KMS-11 (cell line): ENCODE measurements around the gene ZP1.

Source experiments
- H2AFZ ChIP-seq: fragments of 200-600 bp; sonication (generic); 2 replicates; pipeline ENCODE4 v1.6.1; 2016; ENCODE audit warnings: antibody characterized with exemption, mixed run types, low read depth
- H3K27ac ChIP-seq: fragments of 200-600 bp; sonication (generic); 2 replicates; pipeline ENCODE4 v1.6.1; 2016; ENCODE audit warnings: mild to moderate bottlenecking, mixed run types
- H3K27me3 ChIP-seq: fragments of 200-600 bp; sonication (generic); 2 replicates; pipeline ENCODE4 v1.6.1; 2017; ENCODE audit warnings: mild to moderate bottlenecking, low read depth, mixed run types, moderate library complexity; ENCODE audit not compliant: insufficient read depth
- H3K36me3 ChIP-seq: fragments of 200-600 bp; sonication (generic); 2 replicates; pipeline ENCODE4 v1.6.1; 2017; ENCODE audit warnings: mild to moderate bottlenecking, mixed run types; ENCODE audit not compliant: insufficient read depth
- H3K4me1 ChIP-seq: fragments of 200-600 bp; sonication (generic); 2 replicates; pipeline ENCODE4 v1.6.1; 2016; ENCODE audit warnings: mild to moderate bottlenecking, low read depth, mixed run types; ENCODE audit not compliant: poor library complexity, severe bottlenecking
- H3K4me2 ChIP-seq: fragments of 200-600 bp; sonication (generic); 2 replicates; pipeline ENCODE4 v1.7.0; 2016; ENCODE audit warnings: mild to moderate bottlenecking, mixed run types
- H3K4me3 ChIP-seq: fragments of 200-600 bp; sonication (generic); IDR thresholded peaks from 2 replicates; pipeline ENCODE4 v1.6.1; 2017; ENCODE audit warnings: low read depth, low read length, mixed read lengths; ENCODE audit not compliant: insufficient read depth
- H3K79me2 ChIP-seq: fragments of 200-600 bp; sonication (generic); 2 replicates; pipeline ENCODE4 v1.6.1; 2016; ENCODE audit warnings: low read depth, mixed run types; ENCODE audit not compliant: insufficient read depth
- H3K9ac ChIP-seq: fragments of 200-600 bp; sonication (generic); 2 replicates; pipeline ENCODE4 v1.6.1; 2016; ENCODE audit warnings: mild to moderate bottlenecking, mixed run types
- H4K20me1 ChIP-seq: fragments of 200-600 bp; sonication (generic); 2 replicates; pipeline ENCODE4 v1.6.1; 2016; ENCODE audit warnings: mild to moderate bottlenecking, mixed run types; ENCODE audit not compliant: insufficient read depth
- CTCF ChIP-seq: fragments of 200-600 bp; sonication (generic); conservative IDR thresholded peaks from 2 replicates; pipeline ENCODE4 v1.6.1; 2017; ENCODE audit warnings: low read depth, mild to moderate bottlenecking, antibody characterized with exemption, low read length, moderate library complexity, mixed read lengths

ZP1 gene

GRCh38 chr11:60869451-60869825, 2.1 kb downstream of the ZP1 start:
- TF ChIP-seq CTCF: no peak
- peaks cover 37% of the 10 kb centered on the region for H3K4me1 ChIP-seq

GRCh38 chr11:60870276-60870675, 2.9 kb downstream of the ZP1 start:
- Histone ChIP-seq H2AFZ (no peak overlapping the region), H3K27me3 (no peaks in the 10 kb centered on the region), H3K4me2 (peak overlapping the region; percentile 61), H3K4me1 (peaks cover 37% of the 10 kb centered on the region), H4K20me1 (no peaks in the 10 kb centered on the region), H3K79me2 (no peaks in the 10 kb centered on the region), H3K27ac (peak overlapping the region; percentile 19; the same call in 1 of the 2 replicates), H3K9ac (no peak overlapping the region), H3K36me3 (no peaks in the 10 kb centered on the region), H3K4me3 (no peak overlapping the region)
- no peak for TF ChIP-seq CTCF

More at GRCh38 chr11:60869451-60869825, 2.1 kb downstream of the ZP1 start:
- no peak overlapping the region for H2AFZ ChIP-seq
- no peaks in the 10 kb centered on the region for H4K20me1 ChIP-seq
- H3K9ac ChIP-seq: no peak overlapping the region
- no peaks in the 10 kb centered on the region for H3K36me3 ChIP-seq
- H3K27me3 ChIP-seq: no peaks in the 10 kb centered on the region
- no peak overlapping the region; the same call in 1 of the 2 replicates for H3K27ac ChIP-seq
- H3K79me2 ChIP-seq: no peaks in the 10 kb centered on the region
- no peak overlapping the region for H3K4me3 ChIP-seq
- H3K4me2 ChIP-seq: no peak overlapping the region; the same call in 1 of the 2 replicates

- Histone ChIP-seq H3K79me2 (no peaks in the 10 kb centered on the region), H3K4me3 (no peak overlapping the region), H3K36me3 (no peaks in the 10 kb centered on the region), H2AFZ (no peak overlapping the region), H3K4me1 (peaks cover 37% of the 10 kb centered on the region), H3K27me3 (no peaks in the 10 kb centered on the region), H3K4me2 (peak overlapping the region; percentile 61), H4K20me1 (no peaks in the 10 kb centered on the region), H3K27ac (peak overlapping the region; percentile 19; the same call in 1 of the 2 replicates), H3K9ac (no peak overlapping the region)
- TF ChIP-seq CTCF: no peak
Measured at GRCh38 chr11:60870733-60871377, 3.5 kb downstream of the ZP1 start.

GRCh38 chr11:60871378-60872061, 4.2 kb downstream of the ZP1 start:
- no peak overlapping the region for H3K4me3 ChIP-seq
- H2AFZ ChIP-seq: no peak overlapping the region
- peaks cover 37% of the 10 kb centered on the region for H3K4me1 ChIP-seq
- H3K79me2 ChIP-seq: no peaks in the 10 kb centered on the region
- H3K36me3 ChIP-seq: no peaks in the 10 kb centered on the region
- no peak overlapping the region for H3K9ac ChIP-seq
- no peak overlapping the region for H3K27ac ChIP-seq
- H3K27me3 ChIP-seq: no peaks in the 10 kb centered on the region
- TF ChIP-seq CTCF: no peak
- no peaks in the 10 kb centered on the region for H4K20me1 ChIP-seq
- peak overlapping the region; percentile 61; the same call in 1 of the 2 replicates for H3K4me2 ChIP-seq
